ENCODE data around the gene SGIP1. TPM values are rescaled to one million over a fixed set of nuclear protein-coding genes. Genes with fewer than 3 reads are reported as not detected.

Gene SGIP1
- total RNA-seq, 1 donor from 2014 or later = 12.4 TPM

DNA sequence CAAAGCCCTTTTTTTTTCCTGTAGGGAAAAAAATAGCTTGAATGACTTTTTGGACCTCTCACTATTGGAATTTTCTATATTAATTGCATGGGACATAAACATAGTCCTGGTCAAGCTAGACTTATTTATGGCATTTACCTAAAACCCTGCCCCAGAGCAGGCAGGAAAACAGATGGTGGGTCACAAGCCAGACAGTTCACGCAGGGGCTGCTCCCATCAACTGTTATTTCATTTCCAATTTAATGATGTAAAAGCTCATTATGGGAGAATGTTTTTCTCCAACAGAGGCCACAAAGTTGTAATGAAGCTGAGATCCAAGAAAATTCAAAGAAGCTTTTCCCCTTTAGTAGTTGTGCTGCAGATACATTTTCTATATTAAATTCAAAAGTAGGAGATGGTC lies 99.2 kb downstream of the SGIP1 start:
- intact Hi-C loops (cut with DNase I) = no loop called here
- DNase-seq = no peak

DNA sequence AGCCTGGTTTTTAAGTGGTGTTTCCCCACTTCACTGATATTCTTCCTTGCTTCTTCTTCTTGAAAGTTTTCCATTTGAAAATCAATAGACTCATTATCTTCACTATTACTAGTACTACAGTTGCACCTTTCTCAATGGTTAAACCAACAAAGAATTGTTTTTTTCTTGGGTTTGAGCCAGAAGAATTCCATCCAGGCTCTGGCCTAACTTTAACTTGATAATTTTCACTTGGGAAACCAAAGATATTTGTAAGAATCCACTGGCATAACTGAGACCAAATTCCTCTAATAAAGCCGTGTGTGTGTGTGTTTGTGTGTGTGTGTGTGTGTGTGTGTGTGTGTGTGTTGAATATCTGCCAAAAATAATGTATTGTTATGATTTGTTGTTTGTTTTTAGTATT lies 103.2 kb downstream of the SGIP1 start:
- H3K4me1 ChIP-seq = no peaks in the 10 kb centered on the region
- ATAC-seq (no peak), DNase-seq (no peak)
- no peaks in the 10 kb centered on the region for H3K27me3 ChIP-seq (ENCODE audit: low read depth)
- H3K36me3 ChIP-seq = no peaks in the 10 kb centered on the region
- TF ChIP-seq, protein P1, sequence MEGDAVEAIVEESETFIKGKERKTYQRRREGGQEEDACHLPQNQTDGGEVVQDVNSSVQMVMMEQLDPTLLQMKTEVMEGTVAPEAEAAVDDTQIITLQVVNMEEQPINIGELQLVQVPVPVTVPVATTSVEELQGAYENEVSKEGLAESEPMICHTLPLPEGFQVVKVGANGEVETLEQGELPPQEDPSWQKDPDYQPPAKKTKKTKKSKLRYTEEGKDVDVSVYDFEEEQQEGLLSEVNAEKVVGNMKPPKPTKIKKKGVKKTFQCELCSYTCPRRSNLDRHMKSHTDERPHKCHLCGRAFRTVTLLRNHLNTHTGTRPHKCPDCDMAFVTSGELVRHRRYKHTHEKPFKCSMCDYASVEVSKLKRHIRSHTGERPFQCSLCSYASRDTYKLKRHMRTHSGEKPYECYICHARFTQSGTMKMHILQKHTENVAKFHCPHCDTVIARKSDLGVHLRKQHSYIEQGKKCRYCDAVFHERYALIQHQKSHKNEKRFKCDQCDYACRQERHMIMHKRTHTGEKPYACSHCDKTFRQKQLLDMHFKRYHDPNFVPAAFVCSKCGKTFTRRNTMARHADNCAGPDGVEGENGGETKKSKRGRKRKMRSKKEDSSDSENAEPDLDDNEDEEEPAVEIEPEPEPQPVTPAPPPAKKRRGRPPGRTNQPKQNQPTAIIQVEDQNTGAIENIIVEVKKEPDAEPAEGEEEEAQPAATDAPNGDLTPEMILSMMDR (IDR thresholded peaks at IDR 0.05) = no peak
- H3K27ac ChIP-seq = no peak overlapping the region
- H3K9me3 ChIP-seq = no peaks in the 10 kb centered on the region
- intact Hi-C loops (cut with DNase I) = no loop called here
- H3K4me3 ChIP-seq = no peak overlapping the region

More for the DNA sequence above, 99.2 kb downstream of the SGIP1 start:
- no peaks in the 10 kb centered on the region for H3K27me3 ChIP-seq (ENCODE audit: low read depth)
- H3K4me1 ChIP-seq = no peaks in the 10 kb centered on the region
- no peak overlapping the region for H3K4me3 ChIP-seq
- no peaks in the 10 kb centered on the region for H3K36me3 ChIP-seq
- no peak for ATAC-seq
- no peaks in the 10 kb centered on the region for H3K9me3 ChIP-seq
- H3K27ac ChIP-seq = no peak overlapping the region
- TF ChIP-seq, protein P1 (IDR thresholded peaks at IDR 0.05) = no peak

GRCh38 chr1:66641891-66642473 lies 108.0 kb downstream of the SGIP1 start:
- Histone ChIP-seq H3K36me3 (no peaks in the 10 kb centered on the region), H3K9me3 (no peaks in the 10 kb centered on the region), H3K4me1 (no peaks in the 10 kb centered on the region), H3K4me3 (no peak overlapping the region), H3K27me3 (ENCODE audit: low read depth) (no peaks in the 10 kb centered on the region), H3K27ac (no peak overlapping the region)
- TF ChIP-seq, protein P1 (IDR thresholded peaks at IDR 0.05) = no peak
- ATAC-seq (no peak), DNase-seq (no peak)
- intact Hi-C loops (cut with DNase I) = no loop called here

- no peak for DNase-seq
Measured at GRCh38 chr1:66642992-66643391, 109.0 kb downstream of the SGIP1 start.

DNA sequence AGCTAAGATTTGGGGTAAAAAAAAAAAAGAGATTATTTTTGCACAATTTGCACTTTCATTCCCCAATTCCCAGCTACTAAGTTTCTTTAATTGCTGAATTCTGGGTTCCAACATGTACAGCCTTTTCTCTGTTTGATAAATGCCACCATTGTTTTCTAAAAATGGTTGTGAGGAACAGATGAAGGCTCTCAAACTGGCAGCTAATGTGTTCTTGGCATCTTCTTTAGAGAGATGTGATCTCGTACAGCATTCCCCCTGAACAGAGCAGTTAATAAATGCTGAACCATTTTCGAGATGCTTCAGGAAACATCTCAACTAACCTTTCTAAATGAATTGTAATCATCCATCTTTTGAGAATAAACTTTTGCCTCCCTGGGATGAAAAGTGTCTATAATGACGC lies 110.4 kb downstream of the SGIP1 start:
- no peak for DNase-seq
- no peak for ATAC-seq

More at GRCh38 chr1:66642992-66643391, 109.0 kb downstream of the SGIP1 start:
- intact Hi-C loops (cut with DNase I) = no loop called here
- ATAC-seq = no peak
- Histone ChIP-seq H3K4me1 (no peaks in the 10 kb centered on the region), H3K36me3 (no peaks in the 10 kb centered on the region), H3K4me3 (no peak overlapping the region), H3K27ac (no peak overlapping the region), H3K27me3 (ENCODE audit: low read depth) (no peaks in the 10 kb centered on the region), H3K9me3 (no peaks in the 10 kb centered on the region)
- TF ChIP-seq, protein P1 (IDR thresholded peaks at IDR 0.05) = no peak

More for the DNA sequence above, 110.4 kb downstream of the SGIP1 start:
- no peaks in the 10 kb centered on the region for H3K27me3 ChIP-seq (ENCODE audit: low read depth)
- H3K4me1 ChIP-seq = peaks cover 3% of the 10 kb centered on the region
- H3K36me3 ChIP-seq = no peaks in the 10 kb centered on the region
- intact Hi-C loops (cut with DNase I) = no loop called here
- no peak overlapping the region for H3K27ac ChIP-seq
- no peaks in the 10 kb centered on the region for H3K9me3 ChIP-seq
- H3K4me3 ChIP-seq = no peak overlapping the region
- TF ChIP-seq, protein P1 (IDR thresholded peaks at IDR 0.05) = no peak
